ENCODE data around the gene DNAI2.

The DNAI2 gene

GRCh38 chr17:74343526-74344284, 69.7 kb downstream of the DNAI2 start:
- no peak overlapping the region for H3K4me3 ChIP-seq (ENCODE audit: low read length)
- no peak for DNase-seq (ENCODE audit: low read depth)
- TF ChIP-seq CTCF (IDR thresholded peaks at IDR 0.05; ENCODE audit: insufficient read depth, low read depth, low read length, missing control alignments), result no peak

- no peak for TF ChIP-seq CTCF (IDR thresholded peaks at IDR 0.05; ENCODE audit: insufficient read depth, low read depth, low read length, missing control alignments)
- no peak for DNase-seq (ENCODE audit: low read depth)
- H3K4me3 ChIP-seq (ENCODE audit: low read length), result no peak overlapping the region
Observed at GRCh38 chr17:74344658-74345057, 70.6 kb downstream of the DNAI2 start.

GRCh38 chr17:74345433-74346241, 71.6 kb downstream of the DNAI2 start:
- H3K4me3 ChIP-seq (ENCODE audit: low read length), result no peak overlapping the region
- peak; percentile 19 for DNase-seq (ENCODE audit: low read depth)
- TF ChIP-seq CTCF (IDR thresholded peaks at IDR 0.05; ENCODE audit: insufficient read depth, low read depth, low read length, missing control alignments), result no peak

- no peak overlapping the region for H3K4me3 ChIP-seq (ENCODE audit: low read length)
- DNase-seq (ENCODE audit: low read depth), result no peak
- TF ChIP-seq CTCF (IDR thresholded peaks at IDR 0.05; ENCODE audit: insufficient read depth, low read depth, low read length, missing control alignments), result no peak
Observed at GRCh38 chr17:74347646-74348045, 73.6 kb downstream of the DNAI2 start.

- TF ChIP-seq CTCF (IDR thresholded peaks at IDR 0.05; ENCODE audit: insufficient read depth, low read depth, low read length, missing control alignments), result no peak
Observed at GRCh38 chr17:74349120-74349519, 75.1 kb downstream of the DNAI2 start.

GRCh38 chr17:74350486-74350885, 76.5 kb downstream of the DNAI2 start:
- DNase-seq (ENCODE audit: low read depth), result no peak
- TF ChIP-seq CTCF (IDR thresholded peaks at IDR 0.05; ENCODE audit: insufficient read depth, low read depth, low read length, missing control alignments), result no peak
- H3K4me3 ChIP-seq (ENCODE audit: low read length), result no peak overlapping the region

More at GRCh38 chr17:74349120-74349519, 75.1 kb downstream of the DNAI2 start:
- H3K4me3 ChIP-seq (ENCODE audit: low read length), result no peak overlapping the region
- no peak for DNase-seq (ENCODE audit: low read depth)

Measured in epithelial cell of esophagus (primary cell).